ENCODE measurements around the gene ARHGAP24. TPM values are rescaled to one million over a fixed set of nuclear protein-coding genes. Genes with fewer than 3 reads are reported as not detected.

ARHGAP24 gene
- total RNA-seq, 4 donors from 2014 or later, result 12.1 to 60.8 (median 18.9) TPM

DNA sequence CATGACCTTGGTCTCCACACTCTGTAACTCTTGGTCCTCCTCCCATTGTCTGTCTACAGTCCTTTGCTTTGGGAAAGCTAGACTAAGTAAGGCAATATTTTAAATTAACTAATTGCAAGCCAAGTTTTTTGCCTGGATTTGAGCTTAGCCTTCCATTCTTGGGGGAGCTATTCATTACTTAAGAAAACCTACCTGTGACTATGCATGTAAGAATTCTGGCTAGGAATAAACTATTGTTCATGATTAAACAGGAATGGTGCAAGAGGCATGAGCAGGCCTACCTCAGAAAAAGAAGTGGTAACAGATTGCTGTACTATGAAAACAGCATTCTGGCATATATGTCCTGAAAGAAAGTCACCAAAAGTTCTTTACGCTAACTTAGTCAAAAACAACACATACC is 575.5 kb downstream of the ARHGAP24 start:
- H3K4me3 ChIP-seq, result no peak overlapping the region
- H3K4me1 ChIP-seq, result no peaks in the 10 kb centered on the region
- intact Hi-C loops (cut with DNase I; ENCODE audit: low total_unique reads), result no loop called here
- no peaks in the 10 kb centered on the region for H3K36me3 ChIP-seq
- no peak overlapping the region for H3K27ac ChIP-seq
- no peak for DNase-seq
- H3K27me3 ChIP-seq, result no peaks in the 10 kb centered on the region
- TF ChIP-seq, protein P1, sequence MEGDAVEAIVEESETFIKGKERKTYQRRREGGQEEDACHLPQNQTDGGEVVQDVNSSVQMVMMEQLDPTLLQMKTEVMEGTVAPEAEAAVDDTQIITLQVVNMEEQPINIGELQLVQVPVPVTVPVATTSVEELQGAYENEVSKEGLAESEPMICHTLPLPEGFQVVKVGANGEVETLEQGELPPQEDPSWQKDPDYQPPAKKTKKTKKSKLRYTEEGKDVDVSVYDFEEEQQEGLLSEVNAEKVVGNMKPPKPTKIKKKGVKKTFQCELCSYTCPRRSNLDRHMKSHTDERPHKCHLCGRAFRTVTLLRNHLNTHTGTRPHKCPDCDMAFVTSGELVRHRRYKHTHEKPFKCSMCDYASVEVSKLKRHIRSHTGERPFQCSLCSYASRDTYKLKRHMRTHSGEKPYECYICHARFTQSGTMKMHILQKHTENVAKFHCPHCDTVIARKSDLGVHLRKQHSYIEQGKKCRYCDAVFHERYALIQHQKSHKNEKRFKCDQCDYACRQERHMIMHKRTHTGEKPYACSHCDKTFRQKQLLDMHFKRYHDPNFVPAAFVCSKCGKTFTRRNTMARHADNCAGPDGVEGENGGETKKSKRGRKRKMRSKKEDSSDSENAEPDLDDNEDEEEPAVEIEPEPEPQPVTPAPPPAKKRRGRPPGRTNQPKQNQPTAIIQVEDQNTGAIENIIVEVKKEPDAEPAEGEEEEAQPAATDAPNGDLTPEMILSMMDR (IDR thresholded peaks at IDR 0.05), result no peak
- no peak for TF ChIP-seq POLR2A (IDR thresholded peaks at IDR 0.05)
- H3K9me3 ChIP-seq, result no peaks in the 10 kb centered on the region

MicroRNAs within 50 kb of the gene (microRNA counts, 767-probe panel; counts per million panel counts)
- 0 counts per million in 2 donors for microRNA hsa-miR-4451

Small RNA genes within 50 kb of the gene (microRNA-seq; reads per million reads assigned to microRNA genes)
- gene MIR4451 (ENCODE audit: borderline microRNAs expressed, borderline replicate concordance), result not detected

Small RNA genes within 50 kb of the gene (small RNA-seq; reads per million reads assigned to genes)
- gene MIR4451, result not detected
